ENCODE results near the gene VANGL2.
"Not testable (repeated sequence)": the region's sequence is repeated elsewhere in the genome, so short reads cannot be mapped to it uniquely, and the experiment has no call there.

Gene VANGL2

GRCh38 chr1:160370561-160371345 lies 29.6 kb upstream of the VANGL2 start:
- no peak for DNase-seq

GRCh38 chr1:160371346-160371631 lies 29.1 kb upstream of the VANGL2 start:
- no peak for DNase-seq

DNA sequence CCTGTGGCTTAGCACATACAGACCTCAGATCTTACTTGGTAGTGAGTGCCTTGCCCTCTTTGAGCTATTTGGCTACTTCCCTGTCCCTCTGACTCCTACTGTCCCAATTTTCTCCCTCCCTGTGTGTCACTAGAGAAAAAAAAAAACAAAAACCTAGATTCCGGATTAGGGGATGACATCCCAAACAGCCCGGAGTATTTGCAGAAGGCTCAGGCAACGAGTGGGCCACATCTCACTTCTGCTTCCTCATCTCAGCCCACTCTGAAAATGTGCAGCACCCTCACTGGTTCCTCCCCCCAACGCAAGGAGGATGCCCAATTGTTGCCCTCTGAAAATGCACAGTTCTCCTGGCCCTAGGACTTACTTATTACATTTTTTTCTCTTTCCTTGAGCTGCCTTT lies 28.6 kb upstream of the VANGL2 start:
- no peak for DNase-seq

GRCh38 chr1:160373696-160374095 lies 26.7 kb upstream of the VANGL2 start:
- no peak for DNase-seq

GRCh38 chr1:160374306-160375110 lies 25.9 kb upstream of the VANGL2 start:
- DNase-seq, result no peak

- no peak for DNase-seq
Observed at GRCh38 chr1:160375788-160376524, 24.4 kb upstream of the VANGL2 start.

DNA sequence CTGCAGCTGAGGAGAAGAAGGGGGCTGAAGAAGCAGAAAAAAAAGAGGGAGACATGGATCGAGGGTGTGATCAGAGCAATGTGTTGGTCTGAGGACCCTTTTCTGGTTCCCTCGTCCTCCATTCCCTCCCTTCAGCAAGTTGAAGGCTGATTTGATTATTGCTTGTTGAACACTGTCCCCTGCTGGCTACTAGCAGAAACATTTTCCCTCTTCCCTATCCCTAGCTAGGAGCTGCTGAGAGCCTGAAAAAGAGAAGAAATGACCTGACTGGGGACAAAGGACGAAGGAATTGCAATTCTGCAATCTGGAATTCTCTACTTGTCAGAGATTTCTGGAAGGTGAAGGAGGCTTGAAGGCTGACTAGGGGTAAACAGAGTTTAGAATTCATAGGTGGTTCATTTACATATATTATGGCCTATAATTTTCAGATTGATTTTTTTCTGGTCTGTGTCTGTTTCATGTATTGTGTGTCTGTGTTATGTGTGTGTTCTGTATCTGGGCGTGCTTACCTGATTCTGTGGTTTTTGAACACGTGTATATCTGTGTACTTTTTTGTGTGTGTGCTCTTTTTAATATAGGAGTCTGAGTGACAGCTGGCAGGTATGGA lies 23.7 kb upstream of the VANGL2 start:
- no peak for DNase-seq

DNA sequence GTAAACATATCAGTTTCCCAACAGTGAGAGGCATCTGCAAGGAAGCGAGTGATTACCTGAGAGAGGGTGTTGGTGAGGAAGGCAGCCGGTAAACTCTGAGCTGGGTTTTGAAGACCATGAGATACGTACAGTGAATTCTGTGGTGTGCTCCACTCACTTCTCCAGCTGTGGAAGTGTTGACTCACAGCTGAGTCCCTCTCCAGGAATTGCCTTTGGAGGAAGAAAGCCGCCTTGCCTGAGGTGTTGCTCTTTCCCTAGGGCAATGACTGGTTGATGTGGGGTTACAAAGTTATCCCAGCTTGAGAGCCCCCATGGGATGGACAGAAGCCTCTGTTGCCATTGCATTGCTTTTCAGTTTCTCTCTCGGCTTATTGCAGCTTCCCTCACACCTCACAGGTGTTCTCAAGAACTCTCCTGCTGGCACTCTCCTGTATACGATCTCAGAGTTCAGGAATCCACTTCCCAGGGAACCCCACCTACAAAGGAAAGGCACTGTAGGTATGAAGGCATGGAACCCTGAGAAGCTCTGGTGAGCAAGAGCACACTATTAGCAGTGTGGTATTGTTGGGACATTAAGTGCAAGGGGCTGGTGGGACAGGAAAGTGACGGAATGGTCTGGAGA lies 22.7 kb upstream of the VANGL2 start:
- DNase-seq, result no peak

DNA sequence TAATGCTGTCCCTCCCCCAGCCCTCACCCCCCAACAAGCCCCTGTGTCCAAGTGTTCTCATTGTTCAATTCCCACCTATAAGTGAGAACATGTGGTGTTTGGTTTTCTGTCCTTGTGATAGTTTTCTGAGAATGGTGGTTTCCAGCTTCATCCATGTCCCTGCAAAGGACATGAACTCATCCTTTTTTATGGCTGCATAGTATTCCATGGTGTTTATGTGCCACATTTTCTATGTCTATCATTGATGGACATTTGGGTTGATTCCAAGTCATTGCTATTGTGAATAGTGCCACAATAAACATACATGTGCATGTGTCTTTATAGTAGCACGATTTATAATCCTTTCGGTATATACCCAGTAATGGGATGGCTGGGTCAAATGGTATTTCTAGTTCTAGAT lies 15.6 kb upstream of the VANGL2 start:
- not testable (repeated sequence) for DNase-seq

DNA sequence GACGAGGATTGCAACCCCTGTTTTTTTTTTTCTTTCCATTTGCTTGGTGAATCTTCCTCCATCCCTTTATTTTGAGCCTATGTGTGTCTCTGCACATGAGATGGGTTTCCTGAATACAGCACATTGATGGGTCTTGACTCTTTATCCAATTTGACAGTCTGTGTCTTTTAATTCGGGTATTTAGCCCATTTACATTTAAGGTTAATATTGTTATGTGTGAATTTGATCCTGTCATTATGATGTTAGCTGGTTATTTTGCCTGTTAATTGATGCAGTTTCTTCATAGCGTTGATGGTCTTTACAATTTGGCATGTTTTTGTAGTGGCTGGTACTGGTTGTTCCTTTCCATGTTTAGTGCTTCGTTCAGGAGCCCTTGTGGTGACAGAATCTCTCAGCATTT lies 12.0 kb upstream of the VANGL2 start:
- not testable (repeated sequence) for DNase-seq

DNA sequence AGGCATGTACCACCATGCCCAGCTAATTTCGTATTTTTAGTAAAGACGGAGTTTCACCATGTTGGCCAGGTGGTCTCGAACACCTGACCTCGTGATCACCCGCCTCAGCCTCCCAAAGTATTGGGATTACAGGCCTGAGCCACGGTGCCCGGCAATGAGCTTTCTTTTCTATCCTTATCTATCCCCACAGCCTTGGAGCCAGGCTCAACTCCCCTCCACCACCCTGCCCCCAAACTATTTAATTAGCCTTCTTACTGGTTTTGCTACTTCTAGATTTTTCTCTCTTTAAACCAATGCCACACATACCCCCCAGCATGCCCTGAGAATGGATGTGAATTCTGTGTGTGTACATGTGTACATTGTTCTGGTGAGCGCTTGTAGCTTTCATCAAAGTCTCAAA lies 5.7 kb upstream of the VANGL2 start:
- no peak for DNase-seq

DNA sequence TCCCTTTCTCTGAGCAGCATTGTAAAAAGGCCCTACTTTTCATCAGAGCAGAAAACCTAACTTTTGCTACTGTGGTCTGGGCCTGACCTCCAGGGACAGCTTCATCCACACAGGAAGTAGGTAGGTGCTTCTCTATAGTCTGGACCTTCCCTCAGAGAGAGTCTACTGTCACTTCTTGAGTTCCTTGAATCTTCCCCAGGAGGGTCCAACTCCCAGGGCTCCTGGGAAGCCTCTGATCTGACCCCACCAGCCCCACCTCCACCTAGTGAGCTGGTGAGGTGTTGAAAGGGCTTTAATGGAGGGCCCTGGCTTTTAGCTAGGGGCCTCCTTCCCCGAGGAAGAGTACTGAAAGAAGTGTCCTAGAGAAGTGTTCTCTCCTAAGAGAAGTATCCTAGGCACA lies 2.7 kb upstream of the VANGL2 start:
- DNase-seq, result no peak

DNA sequence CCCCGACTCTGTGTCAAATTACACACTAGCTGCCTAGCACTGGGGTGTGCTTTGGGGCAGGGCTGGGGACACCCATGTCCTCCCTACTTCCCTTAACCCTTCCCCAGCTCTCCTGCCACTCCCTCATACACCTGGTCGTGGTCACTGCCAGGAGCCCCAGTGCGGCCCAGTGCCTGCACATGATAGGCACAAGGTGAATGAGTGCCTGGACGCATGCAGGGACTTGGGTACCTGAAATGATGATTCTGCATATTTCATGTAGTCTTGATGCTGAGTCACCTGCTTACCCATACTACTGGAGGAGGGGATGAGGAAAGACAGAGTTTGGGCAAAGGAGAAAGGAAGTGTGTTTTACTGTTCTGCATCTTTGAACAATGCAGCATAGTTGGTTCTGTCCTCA lies 1.5 kb upstream of the VANGL2 start:
- DNase-seq, result no peak

GRCh38 chr1:160399544-160400222 lies 681 bp upstream of the VANGL2 start:
- DNase-seq, result no peak

GRCh38 chr1:160400646-160401486 lies 502 bp downstream of the VANGL2 start:
- no peak for DNase-seq

GRCh38 chr1:160401487-160401805 lies 1.1 kb downstream of the VANGL2 start:
- DNase-seq, result no peak

DNA sequence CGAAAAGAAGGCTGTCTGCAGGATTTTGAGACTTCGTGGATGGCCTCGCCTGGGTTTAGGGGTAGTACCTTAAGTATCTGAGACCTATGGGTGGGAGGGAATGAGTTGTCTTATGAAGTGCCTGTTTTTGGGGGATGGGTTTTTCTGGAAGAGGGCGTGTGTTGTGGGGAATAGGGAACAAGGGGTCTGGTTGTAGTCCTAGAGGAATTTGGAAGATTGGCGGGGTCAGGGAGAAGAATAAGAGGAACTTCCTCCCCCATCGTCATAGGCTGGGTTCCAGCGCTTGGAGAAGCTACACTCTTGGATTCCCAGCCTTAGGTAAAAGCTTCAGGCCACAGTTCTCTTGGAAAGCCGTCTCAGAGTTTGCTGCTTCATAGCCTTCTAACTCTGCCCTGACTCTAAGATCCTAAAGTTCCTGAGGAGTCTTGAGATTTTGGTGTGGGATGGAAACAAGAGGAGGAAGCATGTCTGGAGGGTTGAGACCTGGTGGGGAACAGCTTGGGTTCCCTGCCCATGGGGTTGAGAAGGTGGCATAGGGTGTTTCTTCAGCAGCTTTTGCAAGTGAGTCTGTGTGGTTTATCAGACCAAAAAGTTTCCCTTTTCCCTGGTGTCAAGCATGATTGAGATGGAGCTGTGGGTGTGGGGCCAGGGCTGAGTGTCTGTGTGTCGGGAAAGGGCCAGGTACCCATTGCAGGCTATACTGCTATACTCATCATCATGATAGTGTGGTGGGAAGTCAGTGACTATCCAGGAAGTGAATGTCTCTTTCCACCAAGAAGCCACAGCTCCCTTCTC lies 1.8 kb downstream of the VANGL2 start:
- no peak for DNase-seq

DNA sequence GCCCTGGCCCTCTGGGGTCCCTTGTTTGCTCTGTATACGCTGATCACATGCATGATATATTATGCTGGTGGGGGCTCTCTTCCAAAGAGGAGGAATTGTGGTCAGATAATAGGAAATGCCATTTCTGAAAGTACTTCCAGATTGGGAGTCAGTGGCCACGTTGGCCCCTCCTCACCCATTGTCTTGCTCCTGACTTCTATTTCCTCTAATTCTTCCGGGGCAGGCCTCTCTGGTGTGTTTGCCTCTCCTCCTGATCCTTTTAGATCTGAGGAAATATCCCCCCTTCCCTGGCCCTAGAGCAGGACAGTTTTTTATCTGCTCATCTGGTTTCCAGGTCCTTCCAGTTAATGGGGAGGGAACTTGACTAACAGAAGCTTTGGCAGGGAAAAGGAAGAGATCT lies 2.9 kb downstream of the VANGL2 start:
- no peak for DNase-seq

- no peak for DNase-seq
Observed at GRCh38 chr1:160404094-160404493, 3.7 kb downstream of the VANGL2 start.

DNA sequence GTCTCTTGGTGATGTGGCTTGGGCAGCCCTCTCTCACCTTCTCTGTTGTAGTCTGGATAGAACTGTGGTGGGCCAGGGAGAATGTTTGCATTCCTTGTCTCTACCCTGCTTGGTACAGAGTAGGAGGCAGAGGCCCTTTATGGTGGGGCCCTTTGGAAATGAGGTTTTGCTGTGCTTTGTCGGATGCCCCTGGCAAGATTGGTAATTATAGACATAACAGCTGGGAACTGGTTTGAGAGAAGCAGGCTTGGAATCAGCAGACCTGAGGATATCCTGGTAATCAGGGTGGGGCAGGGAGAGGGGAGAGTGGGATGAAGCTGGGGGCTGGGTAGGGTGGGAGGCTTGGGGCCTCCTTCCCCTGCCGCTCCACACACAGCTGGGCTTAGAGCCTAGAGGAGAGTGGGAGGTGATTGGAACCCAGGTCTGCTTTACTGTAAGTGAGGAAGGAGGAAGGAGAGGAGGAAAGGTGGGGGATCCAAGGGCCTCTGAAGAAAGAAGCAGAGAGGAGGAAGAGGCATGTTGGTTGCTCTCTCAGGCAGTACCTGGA lies 5.0 kb downstream of the VANGL2 start:
- DNase-seq, result no peak

Data from activated CD4-positive, alpha-beta T cell treated with anti-CD3 and anti-CD28 coated beads, Interleukin-2, amount 50 U/mL, for 1 hour (primary cell).